Activated T-helper 1 cell treated with anti-CD3 and anti-CD28 coated beads, Interleukin-12 subunit alpha, Interleukin-12 subunit beta, Interleukin-2, Interleukin-4 antibody, amounts not matched to agents 30 ng/mL and 10 ng/mL and 1 ng/mL, durations not matched to agents 14 hours and 24 hours and 36 hours (primary cell): ENCODE results near the gene NVL. TPM values are rescaled to one million over a fixed set of nuclear protein-coding genes. Genes with fewer than 3 reads are reported as not detected.

Experiments used
- DNase-seq: peaks from one replicate; pipeline ENCODE4 v3.0.0; 2021; ENCODE audit warnings: low spot score
- H3K27ac Mint-ChIP-seq: one replicate; pipeline ENCODE4 v1.8.0; 2021; ENCODE audit warnings: mild to moderate bottlenecking, mixed read lengths
- H3K27me3 Mint-ChIP-seq: one replicate; pipeline ENCODE4 v1.8.0; 2022; ENCODE audit warnings: mild to moderate bottlenecking, moderate library complexity, mixed read lengths; ENCODE audit not compliant: insufficient read depth
- H3K36me3 Mint-ChIP-seq: one replicate; pipeline ENCODE4 v1.8.0; 2021; ENCODE audit warnings: low read depth, mixed read lengths
- H3K4me1 Mint-ChIP-seq: one replicate; pipeline ENCODE4 v1.8.0; 2021; ENCODE audit warnings: low read depth, mixed read lengths
- H3K4me3 Mint-ChIP-seq: one replicate; pipeline ENCODE4 v1.8.0; 2021; ENCODE audit warnings: mild to moderate bottlenecking, moderate library complexity, mixed read lengths
- H3K9me3 Mint-ChIP-seq: one replicate; pipeline ENCODE4 v1.8.0; 2021; ENCODE audit warnings: mixed read lengths
- intact Hi-C: fragments of 100-400 bp; cut with micrococcal nuclease; formaldehyde crosslinking; loops from one replicate; pipeline ENCODE4 v1.15.1; 2024
- total RNA-seq: library from RNA; stranded (reverse); gene quantifications from 2 replicates; pipeline ENCODE4 v1.2.3, GENCODE V29; 2022

Gene NVL
- total RNA-seq, 1 donor from 2014 or later = 47.6 TPM

DNA sequence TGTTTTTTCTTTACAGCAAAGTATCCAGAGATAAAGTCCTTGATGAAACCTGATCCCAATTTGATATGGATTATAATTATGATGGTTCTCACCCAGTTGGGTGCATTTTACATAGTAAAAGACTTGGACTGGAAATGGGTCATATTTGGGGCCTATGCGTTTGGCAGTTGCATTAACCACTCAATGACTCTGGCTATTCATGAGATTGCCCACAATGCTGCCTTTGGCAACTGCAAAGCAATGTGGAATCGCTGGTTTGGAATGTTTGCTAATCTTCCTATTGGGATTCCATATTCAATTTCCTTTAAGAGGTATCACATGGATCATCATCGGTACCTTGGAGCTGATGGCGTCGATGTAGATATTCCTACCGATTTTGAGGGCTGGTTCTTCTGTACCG is 140.4 kb downstream of the NVL start:
- Mint-ChIP-seq H3K4me1 (peaks cover 43% of the 10 kb centered on the region), H3K9me3 (no peaks in the 10 kb centered on the region), H3K4me3 (no peak overlapping the region), H3K27me3 (no peaks in the 10 kb centered on the region), H3K27ac (no peak overlapping the region), H3K36me3 (peaks cover 46% of the 10 kb centered on the region)
- intact Hi-C loops = loop anchor here (5.0 kb wide), 1 partner anchor 462 kb away; no protein-coding TSS in a partner anchor
- no peak for DNase-seq

DNA sequence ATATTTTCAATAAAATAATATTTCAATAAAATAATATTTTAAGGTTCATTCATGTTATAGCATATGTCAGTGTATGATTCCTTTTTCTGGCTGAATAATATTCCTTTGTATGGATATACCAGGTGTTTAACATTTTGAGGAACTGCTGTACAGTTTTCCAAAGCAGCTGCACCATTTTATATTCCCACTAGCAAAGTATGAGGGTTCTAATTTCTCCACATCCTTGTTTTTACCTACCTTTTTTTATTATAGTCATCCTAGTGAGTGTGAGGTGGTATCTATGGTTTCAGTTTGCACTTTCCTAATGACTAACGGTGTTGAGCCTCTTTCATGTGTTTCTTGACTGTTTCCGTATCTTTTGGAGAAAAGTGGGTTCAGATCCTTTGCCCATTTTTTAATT is 141.7 kb downstream of the NVL start:
- Mint-ChIP-seq H3K9me3 (no peaks in the 10 kb centered on the region), H3K4me3 (peak overlapping the region; percentile 2), H3K4me1 (peaks cover 48% of the 10 kb centered on the region), H3K27me3 (no peaks in the 10 kb centered on the region), H3K27ac (peak overlapping the region; percentile 18), H3K36me3 (peaks cover 41% of the 10 kb centered on the region)
- intact Hi-C loops = loop anchor here (1.0 to 5.0 kb wide), 2 partner anchors 19 to 461 kb away; no protein-coding TSS in a partner anchor
- DNase-seq = no peak

DNA sequence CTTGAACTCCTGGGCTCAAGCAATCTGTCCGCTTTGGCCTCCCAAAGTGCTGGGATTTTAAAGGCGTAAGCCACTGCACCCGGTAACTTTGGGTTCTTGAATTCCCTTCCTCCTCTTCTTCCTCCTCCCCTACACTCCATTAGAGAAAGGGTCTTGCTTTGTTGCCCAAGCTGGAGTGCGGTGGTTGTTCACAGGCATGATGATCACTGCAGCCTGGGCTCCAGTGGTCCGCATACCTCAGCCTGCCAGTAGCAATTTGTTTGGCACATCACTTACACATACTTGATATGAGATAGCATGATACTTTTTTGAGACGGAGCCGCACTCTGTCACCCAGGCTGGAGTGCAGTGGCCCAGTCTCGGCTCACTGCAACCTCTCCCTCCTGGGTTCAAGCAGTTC is 144.8 kb downstream of the NVL start:
- intact Hi-C loops = loop anchor here (5.0 kb wide), 1 partner anchor 458 kb away; no protein-coding TSS in a partner anchor
- H3K4me3 Mint-ChIP-seq = peak overlapping the region; percentile 96
- peaks cover 3% of the 10 kb centered on the region for H3K27me3 Mint-ChIP-seq
- H3K4me1 Mint-ChIP-seq = peaks cover 60% of the 10 kb centered on the region
- no peaks in the 10 kb centered on the region for H3K9me3 Mint-ChIP-seq
- DNase-seq = no peak
- H3K36me3 Mint-ChIP-seq = peaks cover 33% of the 10 kb centered on the region
- H3K27ac Mint-ChIP-seq = peak overlapping the region; percentile 90

DNA sequence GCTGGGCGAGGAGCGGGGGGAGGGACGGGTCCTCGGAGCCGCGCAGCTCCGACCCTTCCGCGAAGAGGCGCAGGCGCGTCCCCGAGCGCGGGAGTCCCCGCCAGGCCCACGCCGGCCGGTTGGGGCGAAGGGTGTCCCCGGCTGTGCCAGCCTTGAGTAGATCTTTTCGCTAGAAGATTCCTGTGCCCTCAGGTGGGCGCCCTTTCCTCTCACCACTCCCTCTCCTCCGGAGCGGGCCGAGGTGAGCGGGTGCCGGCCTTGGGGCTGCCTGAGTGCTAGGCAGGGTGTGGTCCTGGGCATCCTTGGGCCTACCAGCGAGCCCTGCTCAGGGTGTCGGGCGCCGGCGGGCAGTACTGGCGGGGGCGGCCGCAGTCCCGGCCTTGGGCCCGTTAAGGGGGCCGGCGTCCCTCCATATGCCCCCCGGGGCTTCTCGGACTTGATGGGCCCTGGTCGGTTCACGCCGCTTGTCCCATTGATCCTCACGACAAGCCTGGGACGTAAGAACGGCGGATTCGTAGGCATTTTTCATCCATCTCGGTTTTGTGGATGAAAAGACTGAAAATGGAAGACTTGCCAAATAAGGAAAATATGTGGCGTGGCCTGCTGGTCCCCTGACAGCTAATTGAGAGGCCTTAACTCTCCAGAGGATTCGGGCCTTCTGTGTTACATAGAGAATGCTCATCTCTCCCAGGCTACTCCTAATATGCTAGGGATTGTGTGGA is 146.2 kb downstream of the NVL start:
- H3K4me1 Mint-ChIP-seq = peaks cover 53% of the 10 kb centered on the region
- no peaks in the 10 kb centered on the region for H3K9me3 Mint-ChIP-seq
- peak overlapping the region; percentile 90 for H3K27ac Mint-ChIP-seq
- H3K36me3 Mint-ChIP-seq = peaks cover 26% of the 10 kb centered on the region
- peak; percentile 45 for DNase-seq
- intact Hi-C loops = loop anchor here (1.0 to 5.0 kb wide), 8 partner anchors 21 to 351 kb away; partner anchors contain the start of gene WDR26
- H3K27me3 Mint-ChIP-seq = peaks cover 3% of the 10 kb centered on the region
- H3K4me3 Mint-ChIP-seq = peak overlapping the region; percentile 96

DNA sequence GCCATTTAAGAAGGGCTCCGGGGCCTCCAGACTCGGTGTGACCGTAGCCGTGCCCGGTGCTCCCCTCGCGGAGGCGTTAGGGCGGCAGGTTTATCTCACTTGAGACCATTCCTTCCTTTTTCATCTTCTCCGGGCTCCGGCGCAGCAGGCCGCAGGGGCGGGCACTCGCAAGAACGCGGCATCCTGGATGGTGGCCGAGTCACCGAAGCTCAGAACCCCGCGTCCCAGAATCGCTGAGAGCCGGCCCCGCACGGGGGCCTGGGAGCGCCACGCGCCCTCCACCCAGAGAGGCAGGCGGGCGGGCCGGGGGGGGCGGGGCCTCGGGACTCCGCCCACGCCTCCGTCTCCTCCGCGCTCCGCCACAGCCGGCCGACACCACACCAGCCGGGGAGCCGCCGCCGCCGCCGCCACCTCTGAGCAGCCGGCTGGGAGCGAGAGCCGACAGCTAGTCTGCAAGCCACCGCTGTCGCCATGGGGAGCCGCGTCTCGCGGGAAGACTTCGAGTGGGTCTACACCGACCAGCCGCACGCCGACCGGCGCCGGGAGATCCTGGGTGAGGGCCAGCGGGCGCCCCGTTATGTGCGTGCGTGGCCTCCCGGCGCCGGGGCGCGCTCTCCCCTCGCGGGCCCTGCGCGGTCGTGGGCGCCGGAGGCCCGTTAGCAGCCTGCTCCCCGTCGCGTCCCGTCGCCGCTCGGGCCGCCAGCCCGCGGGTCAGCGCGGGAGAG is 146.9 kb downstream of the NVL start, which contains the start of gene DEGS1:
TSS of gene DEGS1 (plus strand) at position 375 of the 725 bp plus-strand sequence. CDS start at position 472, 97 bp downstream.
- peak within 1 kb of the TSS; percentile 96 for H3K4me3 Mint-ChIP-seq
- peak; percentile 80 for DNase-seq
- H3K36me3 Mint-ChIP-seq = peaks cover 21% of the 10 kb centered on the region
- intact Hi-C loops = loop anchor here (1.0 to 5.0 kb wide), 12 partner anchors 9 to 350 kb away; partner anchors contain the start of genes CNIH4, FBXO28 and WDR26
- H3K4me1 Mint-ChIP-seq = peaks cover 46% of the 10 kb centered on the region
- H3K9me3 Mint-ChIP-seq = no peaks in the 10 kb centered on the region
- peak within 1 kb of the TSS; percentile 93 for H3K27ac Mint-ChIP-seq
- peaks cover 3% of the 10 kb centered on the region for H3K27me3 Mint-ChIP-seq

DNA sequence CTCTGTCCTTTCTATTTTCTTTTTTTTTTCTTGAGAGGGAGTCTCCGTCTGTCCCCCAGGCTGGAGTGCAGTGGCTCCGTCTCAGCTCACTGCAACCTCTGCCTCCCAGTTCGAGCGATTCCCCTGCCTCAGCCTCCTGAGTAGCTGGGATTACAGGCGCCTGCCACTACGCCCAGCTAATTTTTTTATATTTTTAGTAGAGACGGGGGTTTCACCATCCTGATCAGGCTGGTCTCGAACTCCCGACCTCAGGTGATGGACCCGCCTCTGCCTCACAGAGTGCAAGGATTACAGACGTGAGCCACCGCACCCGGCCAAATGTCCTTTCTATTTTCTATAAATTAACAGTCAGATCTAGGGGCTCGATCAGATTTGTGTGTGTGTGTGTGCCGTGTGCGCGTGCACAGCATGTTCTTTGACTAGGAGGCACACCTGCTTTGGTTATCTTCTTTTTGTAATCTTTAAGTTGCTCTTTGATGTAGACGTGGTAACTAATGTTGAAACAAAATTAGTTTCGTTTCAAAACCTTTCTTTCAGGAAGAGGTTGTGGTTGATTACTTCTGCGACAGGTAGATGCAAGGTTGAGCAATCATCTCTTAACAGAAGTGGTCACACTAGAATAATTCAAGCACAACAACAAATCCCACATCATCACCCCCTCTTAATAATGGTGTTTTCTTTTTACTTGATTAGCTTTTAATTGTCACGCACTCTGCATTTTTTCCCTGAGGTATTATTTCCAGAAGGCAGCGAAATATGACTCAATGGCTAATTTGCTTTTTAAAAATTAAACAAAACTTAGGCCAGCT is 147.7 kb downstream of the NVL start:
- Mint-ChIP-seq H3K9me3 (no peaks in the 10 kb centered on the region), H3K4me1 (peaks cover 46% of the 10 kb centered on the region), H3K4me3 (peak overlapping the region; percentile 75), H3K27ac (peak overlapping the region; percentile 93), H3K27me3 (peaks cover 3% of the 10 kb centered on the region), H3K36me3 (peaks cover 20% of the 10 kb centered on the region)
- intact Hi-C loops = loop anchor here (1.0 to 5.0 kb wide), 10 partner anchors 10 to 349 kb away; partner anchors contain the start of genes CNIH4 and FBXO28
- peak; percentile 21 for DNase-seq

DNA sequence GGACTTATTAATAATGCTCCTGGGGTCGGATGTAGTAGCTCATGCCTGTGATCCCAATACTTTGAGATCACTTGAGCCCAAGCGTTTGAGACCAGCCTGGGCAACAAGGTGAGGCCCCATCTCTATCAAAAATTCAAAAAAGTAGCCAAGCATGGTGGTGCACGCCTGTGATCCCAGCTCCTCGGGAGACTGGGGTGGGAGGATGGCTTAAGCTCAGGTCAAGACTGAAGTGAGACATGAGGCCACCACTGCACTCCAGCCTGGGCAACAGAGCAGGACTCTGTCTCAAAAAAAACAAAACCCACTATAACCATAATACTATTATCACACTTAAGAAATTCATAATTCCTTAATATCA is 148.5 kb downstream of the NVL start:
- no peaks in the 10 kb centered on the region for H3K9me3 Mint-ChIP-seq
- peaks cover 14% of the 10 kb centered on the region for H3K36me3 Mint-ChIP-seq
- H3K27ac Mint-ChIP-seq = peak overlapping the region; percentile 93
- intact Hi-C loops = loop anchor here (5.0 kb wide), 3 partner anchors 81 to 316 kb away; no protein-coding TSS in a partner anchor
- DNase-seq = no peak
- H3K27me3 Mint-ChIP-seq = peaks cover 3% of the 10 kb centered on the region
- H3K4me1 Mint-ChIP-seq = peaks cover 40% of the 10 kb centered on the region
- H3K4me3 Mint-ChIP-seq = peak overlapping the region; percentile 75

DNA sequence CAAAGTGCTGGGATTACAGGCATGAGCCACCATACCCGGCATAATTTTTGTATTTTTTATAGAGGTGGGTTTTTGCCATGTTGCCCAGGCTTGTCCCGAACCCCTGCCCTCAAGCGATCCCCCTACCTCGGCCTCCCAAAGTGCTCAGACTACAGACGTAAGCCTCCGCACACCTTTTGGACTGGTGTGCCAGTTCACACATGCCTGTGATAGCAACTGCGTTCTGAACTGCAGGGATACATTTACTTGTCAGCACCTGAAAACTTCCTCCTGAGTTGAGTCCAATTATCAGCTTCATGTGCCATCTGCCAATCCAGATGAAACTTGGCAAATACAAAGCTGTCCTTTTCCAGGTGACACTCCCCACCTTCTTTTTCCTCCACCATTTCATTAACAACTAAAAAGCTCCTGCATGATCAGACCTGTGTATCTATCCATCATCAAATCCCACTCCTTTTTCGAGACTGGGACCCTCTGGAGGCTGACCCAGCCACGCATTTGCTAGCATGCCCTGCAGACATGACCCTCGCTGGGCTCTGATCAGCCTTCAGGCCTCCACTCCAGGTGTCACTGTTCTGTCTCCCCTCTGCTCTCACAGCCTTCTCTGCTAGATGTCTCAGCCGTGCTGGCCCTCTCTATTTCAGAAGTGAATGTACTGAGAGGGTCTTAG is 149.1 kb downstream of the NVL start:
- Mint-ChIP-seq H3K9me3 (no peaks in the 10 kb centered on the region), H3K4me1 (peaks cover 37% of the 10 kb centered on the region), H3K27ac (peak overlapping the region; percentile 93), H3K4me3 (no peak overlapping the region), H3K27me3 (peaks cover 5% of the 10 kb centered on the region), H3K36me3 (peaks cover 12% of the 10 kb centered on the region)
- DNase-seq = no peak
- intact Hi-C loops = loop anchor here (5.0 kb wide), 3 partner anchors 81 to 316 kb away; no protein-coding TSS in a partner anchor

DNA sequence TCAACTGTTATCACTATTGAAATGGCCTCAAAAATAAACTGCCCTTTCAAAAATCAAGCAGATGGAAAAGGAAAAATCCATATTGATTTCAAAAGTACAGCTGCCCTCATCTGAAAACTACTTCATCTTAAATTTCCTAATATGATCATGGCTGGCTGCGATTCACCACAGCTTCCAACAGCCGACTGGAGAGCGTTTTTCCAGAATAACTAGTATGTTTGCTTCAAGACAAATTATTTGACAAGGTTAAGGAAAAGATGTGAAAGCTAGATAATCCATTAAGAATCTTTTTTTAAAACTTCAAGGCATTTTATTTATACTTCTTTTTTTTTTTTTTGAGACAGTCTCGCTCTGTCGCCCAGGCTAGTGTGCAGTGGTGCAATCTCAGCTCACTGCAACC is 151.1 kb downstream of the NVL start:
- H3K9me3 Mint-ChIP-seq = no peaks in the 10 kb centered on the region
- DNase-seq = no peak
- H3K27ac Mint-ChIP-seq = no peak overlapping the region
- H3K36me3 Mint-ChIP-seq = no peaks in the 10 kb centered on the region
- peaks cover 9% of the 10 kb centered on the region for H3K27me3 Mint-ChIP-seq
- intact Hi-C loops = no loop called here
- peaks cover 26% of the 10 kb centered on the region for H3K4me1 Mint-ChIP-seq
- H3K4me3 Mint-ChIP-seq = no peak overlapping the region

DNA sequence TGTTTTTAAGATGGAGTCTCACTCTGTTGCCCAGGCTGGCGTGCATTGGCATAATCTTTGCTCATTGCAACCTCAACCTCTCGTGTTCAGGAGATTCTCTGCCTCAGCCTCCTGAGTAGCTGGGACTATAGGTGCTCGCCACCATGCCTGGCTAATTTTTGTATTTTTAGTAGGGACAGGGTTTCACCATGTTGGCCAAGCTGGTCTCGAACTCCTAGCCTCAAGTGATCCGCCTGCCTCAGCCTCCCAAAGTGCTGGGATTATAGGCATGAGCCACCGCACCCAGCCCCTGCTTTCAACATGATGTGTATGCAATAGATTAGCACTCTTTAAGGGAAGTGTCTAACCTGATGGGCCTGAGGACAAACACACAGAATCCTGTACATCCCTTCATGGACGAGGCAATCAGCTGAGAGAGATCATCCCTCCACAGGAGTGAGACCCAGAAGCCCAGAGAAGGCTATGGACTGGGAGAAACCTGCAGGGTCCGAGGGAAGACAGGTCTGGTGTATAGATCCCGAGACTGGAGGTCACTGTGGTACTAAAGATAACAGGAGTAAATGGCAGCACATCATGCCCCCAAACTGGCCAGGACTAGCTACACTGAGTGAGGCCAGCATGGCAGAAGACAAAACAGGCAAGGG is 152.5 kb downstream of the NVL start:
- Mint-ChIP-seq H3K36me3 (no peaks in the 10 kb centered on the region), H3K9me3 (no peaks in the 10 kb centered on the region)
- DNase-seq = no peak

More for the DNA sequence above, 152.5 kb downstream of the NVL start:
- no peak overlapping the region for H3K27ac Mint-ChIP-seq
- H3K27me3 Mint-ChIP-seq = peaks cover 9% of the 10 kb centered on the region
- H3K4me1 Mint-ChIP-seq = peaks cover 22% of the 10 kb centered on the region
- no peak overlapping the region for H3K4me3 Mint-ChIP-seq
- intact Hi-C loops = no loop called here
